ENCODE measurements around the gene DNAL1.

Gene DNAL1

DNA sequence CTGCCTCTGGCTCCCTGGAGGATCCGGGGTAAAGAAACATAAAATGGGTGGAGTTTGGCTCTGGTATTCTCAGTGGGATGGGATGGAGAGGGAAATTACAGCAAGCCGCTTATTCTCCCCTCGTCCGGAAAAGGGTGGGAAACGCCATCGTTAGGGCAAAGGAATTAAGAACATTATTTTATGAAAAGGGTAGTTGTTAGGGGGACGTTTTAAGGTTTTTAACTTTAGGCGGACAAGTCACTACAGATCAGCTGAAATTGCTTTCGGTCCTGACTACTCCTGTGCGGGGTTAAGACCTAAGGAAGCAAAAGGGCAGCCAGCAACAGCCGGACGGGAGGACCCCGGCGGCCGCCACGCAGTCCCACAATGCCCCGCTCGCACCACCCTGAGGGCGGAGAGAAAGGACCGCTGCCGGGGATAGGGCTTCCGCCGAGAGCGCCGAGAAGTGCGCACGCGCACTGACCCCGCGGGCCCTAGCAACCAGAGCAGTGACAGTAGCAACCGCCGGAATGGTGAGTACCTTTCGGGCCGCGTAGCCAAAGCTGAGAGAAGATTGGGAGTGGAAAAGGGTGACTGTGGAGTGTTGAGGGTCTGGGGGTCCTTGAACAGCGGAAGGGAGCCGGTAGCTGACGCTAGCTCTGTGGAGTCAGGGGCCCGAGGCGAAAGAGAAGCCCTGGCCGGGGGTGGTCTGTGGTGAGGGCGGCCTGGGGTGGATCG is at the start of gene DNAL1 (continued):
- TF ChIP-seq ZNF394 (tag by site-specific recombination; IDR thresholded peaks at IDR 0.05; ENCODE audit: borderline replicate concordance) (peak; percentile 37; the same call in 1 of the 2 replicates), ZBTB20 (tag by site-specific recombination; IDR thresholded peaks at IDR 0.05) (peak; percentile 49; the same call in 1 of the 2 replicates), SCRT2 (tag by site-specific recombination; IDR thresholded peaks at IDR 0.05) (peak; percentile 76), ZNF76 (tag by site-specific recombination; IDR thresholded peaks at IDR 0.05; ENCODE audit: borderline replicate concordance, low read depth) (peak; percentile 80), ZNF658 (tag by site-specific recombination; IDR thresholded peaks at IDR 0.05) (no peak), ZNF341 (tag by site-specific recombination; IDR thresholded peaks at IDR 0.05; ENCODE audit: low read depth) (peak; percentile 97), ZSCAN23 (tag by site-specific recombination; IDR thresholded peaks at IDR 0.05) (no peak), ZEB2 (tag by site-specific recombination; IDR thresholded peaks at IDR 0.05) (peak; percentile 38; the same call in 1 of the 2 replicates), ZNF561 (tag by site-specific recombination; IDR thresholded peaks at IDR 0.05; ENCODE audit: borderline replicate concordance) (peak; percentile 45; the same call in 1 of the 2 replicates), KLF10 (tag by site-specific recombination; IDR thresholded peaks at IDR 0.05) (no peak), SP2 (tag by site-specific recombination; IDR thresholded peaks at IDR 0.05) (peak; percentile 67)
- TF ChIP-seq, protein P1, sequence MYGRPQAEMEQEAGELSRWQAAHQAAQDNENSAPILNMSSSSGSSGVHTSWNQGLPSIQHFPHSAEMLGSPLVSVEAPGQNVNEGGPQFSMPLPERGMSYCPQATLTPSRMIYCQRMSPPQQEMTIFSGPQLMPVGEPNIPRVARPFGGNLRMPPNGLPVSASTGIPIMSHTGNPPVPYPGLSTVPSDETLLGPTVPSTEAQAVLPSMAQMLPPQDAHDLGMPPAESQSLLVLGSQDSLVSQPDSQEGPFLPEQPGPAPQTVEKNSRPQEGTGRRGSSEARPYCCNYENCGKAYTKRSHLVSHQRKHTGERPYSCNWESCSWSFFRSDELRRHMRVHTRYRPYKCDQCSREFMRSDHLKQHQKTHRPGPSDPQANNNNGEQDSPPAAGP (tag by site-specific recombination; IDR thresholded peaks at IDR 0.05) = 0 out of 2 replicates have a peak, but pooled peaks have one; percentile 14
- TF ChIP-seq, protein P2, sequence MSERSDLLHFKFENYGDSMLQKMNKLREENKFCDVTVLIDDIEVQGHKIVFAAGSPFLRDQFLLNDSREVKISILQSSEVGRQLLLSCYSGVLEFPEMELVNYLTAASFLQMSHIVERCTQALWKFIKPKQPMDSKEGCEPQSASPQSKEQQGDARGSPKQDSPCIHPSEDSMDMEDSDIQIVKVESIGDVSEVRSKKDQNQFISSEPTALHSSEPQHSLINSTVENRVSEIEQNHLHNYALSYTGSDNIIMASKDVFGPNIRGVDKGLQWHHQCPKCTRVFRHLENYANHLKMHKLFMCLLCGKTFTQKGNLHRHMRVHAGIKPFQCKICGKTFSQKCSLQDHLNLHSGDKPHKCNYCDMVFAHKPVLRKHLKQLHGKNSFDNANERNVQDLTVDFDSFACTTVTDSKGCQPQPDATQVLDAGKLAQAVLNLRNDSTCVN (tag by site-specific recombination; optimal IDR thresholded peaks at IDR 0.05) = peak; percentile 34
- TF ChIP-seq, protein P3, sequence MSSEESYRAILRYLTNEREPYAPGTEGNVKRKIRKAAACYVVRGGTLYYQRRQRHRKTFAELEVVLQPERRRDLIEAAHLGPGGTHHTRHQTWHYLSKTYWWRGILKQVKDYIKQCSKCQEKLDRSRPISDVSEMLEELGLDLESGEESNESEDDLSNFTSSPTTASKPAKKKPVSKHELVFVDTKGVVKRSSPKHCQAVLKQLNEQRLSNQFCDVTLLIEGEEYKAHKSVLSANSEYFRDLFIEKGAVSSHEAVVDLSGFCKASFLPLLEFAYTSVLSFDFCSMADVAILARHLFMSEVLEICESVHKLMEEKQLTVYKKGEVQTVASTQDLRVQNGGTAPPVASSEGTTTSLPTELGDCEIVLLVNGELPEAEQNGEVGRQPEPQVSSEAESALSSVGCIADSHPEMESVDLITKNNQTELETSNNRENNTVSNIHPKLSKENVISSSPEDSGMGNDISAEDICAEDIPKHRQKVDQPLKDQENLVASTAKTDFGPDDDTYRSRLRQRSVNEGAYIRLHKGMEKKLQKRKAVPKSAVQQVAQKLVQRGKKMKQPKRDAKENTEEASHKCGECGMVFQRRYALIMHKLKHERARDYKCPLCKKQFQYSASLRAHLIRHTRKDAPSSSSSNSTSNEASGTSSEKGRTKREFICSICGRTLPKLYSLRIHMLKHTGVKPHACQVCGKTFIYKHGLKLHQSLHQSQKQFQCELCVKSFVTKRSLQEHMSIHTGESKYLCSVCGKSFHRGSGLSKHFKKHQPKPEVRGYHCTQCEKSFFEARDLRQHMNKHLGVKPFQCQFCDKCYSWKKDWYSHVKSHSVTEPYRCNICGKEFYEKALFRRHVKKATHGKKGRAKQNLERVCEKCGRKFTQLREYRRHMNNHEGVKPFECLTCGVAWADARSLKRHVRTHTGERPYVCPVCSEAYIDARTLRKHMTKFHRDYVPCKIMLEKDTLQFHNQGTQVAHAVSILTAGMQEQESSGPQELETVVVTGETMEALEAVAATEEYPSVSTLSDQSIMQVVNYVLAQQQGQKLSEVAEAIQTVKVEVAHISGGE (tag by site-specific recombination; conservative IDR thresholded peaks at IDR 0.05; ENCODE audit: low read depth) = peak; percentile 46
- TF ChIP-seq, protein P4, sequence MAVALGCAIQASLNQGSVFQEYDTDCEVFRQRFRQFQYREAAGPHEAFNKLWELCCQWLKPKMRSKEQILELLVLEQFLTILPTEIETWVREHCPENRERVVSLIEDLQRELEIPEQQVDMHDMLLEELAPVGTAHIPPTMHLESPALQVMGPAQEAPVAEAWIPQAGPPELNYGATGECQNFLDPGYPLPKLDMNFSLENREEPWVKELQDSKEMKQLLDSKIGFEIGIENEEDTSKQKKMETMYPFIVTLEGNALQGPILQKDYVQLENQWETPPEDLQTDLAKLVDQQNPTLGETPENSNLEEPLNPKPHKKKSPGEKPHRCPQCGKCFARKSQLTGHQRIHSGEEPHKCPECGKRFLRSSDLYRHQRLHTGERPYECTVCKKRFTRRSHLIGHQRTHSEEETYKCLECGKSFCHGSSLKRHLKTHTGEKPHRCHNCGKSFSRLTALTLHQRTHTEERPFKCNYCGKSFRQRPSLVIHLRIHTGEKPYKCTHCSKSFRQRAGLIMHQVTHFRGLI (tag by site-specific recombination; IDR thresholded peaks at IDR 0.05) = peak; percentile 92
- TF ChIP-seq, protein P5, sequence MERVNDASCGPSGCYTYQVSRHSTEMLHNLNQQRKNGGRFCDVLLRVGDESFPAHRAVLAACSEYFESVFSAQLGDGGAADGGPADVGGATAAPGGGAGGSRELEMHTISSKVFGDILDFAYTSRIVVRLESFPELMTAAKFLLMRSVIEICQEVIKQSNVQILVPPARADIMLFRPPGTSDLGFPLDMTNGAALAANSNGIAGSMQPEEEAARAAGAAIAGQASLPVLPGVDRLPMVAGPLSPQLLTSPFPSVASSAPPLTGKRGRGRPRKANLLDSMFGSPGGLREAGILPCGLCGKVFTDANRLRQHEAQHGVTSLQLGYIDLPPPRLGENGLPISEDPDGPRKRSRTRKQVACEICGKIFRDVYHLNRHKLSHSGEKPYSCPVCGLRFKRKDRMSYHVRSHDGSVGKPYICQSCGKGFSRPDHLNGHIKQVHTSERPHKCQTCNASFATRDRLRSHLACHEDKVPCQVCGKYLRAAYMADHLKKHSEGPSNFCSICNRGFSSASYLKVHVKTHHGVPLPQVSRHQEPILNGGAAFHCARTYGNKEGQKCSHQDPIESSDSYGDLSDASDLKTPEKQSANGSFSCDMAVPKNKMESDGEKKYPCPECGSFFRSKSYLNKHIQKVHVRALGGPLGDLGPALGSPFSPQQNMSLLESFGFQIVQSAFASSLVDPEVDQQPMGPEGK (tag by site-specific recombination; IDR thresholded peaks at IDR 0.05) = 0 out of 2 replicates have a peak, but pooled peaks have one; percentile 58
- TF ChIP-seq, protein P6, sequence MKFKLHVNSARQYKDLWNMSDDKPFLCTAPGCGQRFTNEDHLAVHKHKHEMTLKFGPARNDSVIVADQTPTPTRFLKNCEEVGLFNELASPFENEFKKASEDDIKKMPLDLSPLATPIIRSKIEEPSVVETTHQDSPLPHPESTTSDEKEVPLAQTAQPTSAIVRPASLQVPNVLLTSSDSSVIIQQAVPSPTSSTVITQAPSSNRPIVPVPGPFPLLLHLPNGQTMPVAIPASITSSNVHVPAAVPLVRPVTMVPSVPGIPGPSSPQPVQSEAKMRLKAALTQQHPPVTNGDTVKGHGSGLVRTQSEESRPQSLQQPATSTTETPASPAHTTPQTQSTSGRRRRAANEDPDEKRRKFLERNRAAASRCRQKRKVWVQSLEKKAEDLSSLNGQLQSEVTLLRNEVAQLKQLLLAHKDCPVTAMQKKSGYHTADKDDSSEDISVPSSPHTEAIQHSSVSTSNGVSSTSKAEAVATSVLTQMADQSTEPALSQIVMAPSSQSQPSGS (tag by site-specific recombination; IDR thresholded peaks at IDR 0.05; ENCODE audit: low read depth) = no peak

All from HEK293 (cell line).